K562 (cell line): ENCODE data around the gene TANGO6. TPM values are rescaled to one million over a fixed set of nuclear protein-coding genes. Genes with fewer than 3 reads are reported as not detected.

ENCODE experiments used
- ARID1B ChIP-seq: fragments of 450-650 bp; IDR thresholded peaks from 2 replicates; pipeline ENCODE4 v1.6.1; 2016; ENCODE audit warnings: antibody characterized with exemption, mild to moderate bottlenecking, inconsistent platforms
- CCAR2 ChIP-seq: fragments of 200-400 bp; formaldehyde crosslinking; IDR thresholded peaks from 2 replicates; pipeline ENCODE4 v1.6.1; 2017; ENCODE audit warnings: mild to moderate bottlenecking, low read depth, low read length
- EWSR1 ChIP-seq: fragments of 450-650 bp; IDR thresholded peaks from 2 replicates; pipeline ENCODE4 v1.6.1; 2018; ENCODE audit warnings: borderline replicate concordance, mild to moderate bottlenecking, low read depth, moderate library complexity; ENCODE audit not compliant: partially characterized antibody
- JUND ChIP-seq, 2 experiments: IDR thresholded peaks; 2 replicates in 1 of 2; 3 replicates in 1 of 2; pipeline ENCODE4 v1.6.1; 2011; ENCODE audit warnings: borderline replicate concordance in 2 of 2, low read depth in 2 of 2, low read length in 2 of 2, improper control_type of control experiment in 1 of 2, missing biosample characterization in 1 of 2, missing genetic modification characterization in 1 of 2, missing genetic modification reagents in 1 of 2
- KLF16 ChIP-seq: IDR thresholded peaks from 2 replicates; pipeline ENCODE4 v1.6.1; 2016; ENCODE audit warnings: antibody characterized with exemption
- LARP7 ChIP-seq: fragments of 450-650 bp; IDR thresholded peaks from 2 replicates; pipeline ENCODE4 v1.6.1; 2016
- NCOA6 ChIP-seq: fragments of 450-650 bp; IDR thresholded peaks from 2 replicates; pipeline ENCODE4 v1.6.1; 2017; ENCODE audit warnings: mild to moderate bottlenecking
- PCBP1 ChIP-seq: fragments of 200-400 bp; formaldehyde crosslinking; IDR thresholded peaks from 2 replicates; pipeline ENCODE4 v1.6.1; 2018; ENCODE audit warnings: mild to moderate bottlenecking, low read depth, low read length; ENCODE audit not compliant: poor library complexity, severe bottlenecking
- RB1 ChIP-seq: fragments of 450-650 bp; IDR thresholded peaks from 2 replicates; pipeline ENCODE4 v1.6.1; 2017; ENCODE audit warnings: low read depth, mild to moderate bottlenecking
- RFX5 ChIP-seq: IDR thresholded peaks from 2 replicates; pipeline ENCODE4 v1.6.1; 2011; ENCODE audit warnings: low read depth, mild to moderate bottlenecking, improper control_type of control experiment, low read length
- SMARCA4 ChIP-seq: fragments of 450-650 bp; IDR thresholded peaks from 2 replicates; pipeline ENCODE4 v1.6.1; 2016
- SP2 ChIP-seq: IDR thresholded peaks from 2 replicates; pipeline ENCODE4 v1.6.1; 2011; ENCODE audit warnings: mild to moderate bottlenecking, low read depth, low read length, moderate library complexity; ENCODE audit not compliant: poor library complexity, severe bottlenecking; ENCODE audit errors: extremely low read depth
- ZBTB34 ChIP-seq: fragments of 250-450 bp; sonication (Bioruptor Pico); IDR thresholded peaks from 2 replicates; pipeline ENCODE4 v1.8.0; 2021; ENCODE audit warnings: mild to moderate bottlenecking, moderate library complexity
- ZNF224 ChIP-seq: sonication (generic); formaldehyde crosslinking; IDR thresholded peaks from 2 replicates; pipeline ENCODE4 v1.8.0; 2022; ENCODE audit warnings: mild to moderate bottlenecking, missing genetic modification reagents
- ZNF592 ChIP-seq: fragments of 450-650 bp; IDR thresholded peaks from 2 replicates; pipeline ENCODE4 v1.6.1; 2017; ENCODE audit warnings: antibody characterized with exemption, mild to moderate bottlenecking
- polyA plus RNA-seq, 8 experiments: library from polyadenylated mRNA; depleted of rRNA in 4 of 8; stranded (reverse) in 5 of 8; unstranded in 3 of 8; fragments of >200 nt; fragmentation: Nextera tagmentation in 2 of 8; fragmentation: Illumina TruSeq in 1 of 8; extraction: Ambion mirVana in 2 of 8; extraction: Trizol in 1 of 8; gene quantifications; 2 replicates each; pipeline versions ENCODE4 v1.2.1 to v1.2.3, GENCODE V29; 2011 to 2014; ENCODE audit warnings: inconsistent platforms in 1 of 8, missing spikeins in 1 of 8
- total RNA-seq, 7 experiments: library from RNA; depleted of rRNA in 6 of 7; stranded (reverse); fragments of >200 nt in 6 of 7; fragmentation: Illumina TruSeq in 2 of 7; extraction: Trizol in 2 of 7; gene quantifications; 2 replicates each; pipeline versions ENCODE4 v1.2.1 to v1.2.3, GENCODE V29; 2011 to 2021; ENCODE audit warnings: low replicate concordance in 1 of 7

Gene TANGO6
- total and polyA plus RNA-seq, 9 of the 15 experiments (the other 6 are each of a cell fraction or from before 2014, with no cell fraction given), result 1.6 to 15.2 (median 9.6) TPM

- TF ChIP-seq ZBTB34 (CRISPR knock-in tag), result no peak
- peak; percentile 99 for TF ChIP-seq JUND (IDR thresholded peaks at IDR 0.05; ENCODE audit: borderline replicate concordance, low read depth, low read length)
- TF ChIP-seq JUND (tag; IDR thresholded peaks at IDR 0.05; ENCODE audit: borderline replicate concordance, low read depth, low read length), result peak; percentile 97; the same call in 2 of the 3 replicates
- TF ChIP-seq SP2, result no peak
- TF ChIP-seq LARP7, result no peak
- TF ChIP-seq KLF16, result peak; percentile 43; the same call in 1 of the 2 replicates
- TF ChIP-seq CCAR2, result no peak
- TF ChIP-seq SMARCA4, result peak; percentile 89
- TF ChIP-seq RB1, result no peak
- no peak for TF ChIP-seq NCOA6
- TF ChIP-seq ARID1B, result peak; percentile 93
- no peak for TF ChIP-seq EWSR1
- no peak for TF ChIP-seq ZNF224 (CRISPR knock-in tag)
- TF ChIP-seq PCBP1, result no peak
- TF ChIP-seq RFX5, result no peak
- TF ChIP-seq ZNF592, result no peak
Observed at GRCh38 chr16:69089091-69089910, 246.0 kb downstream of the TANGO6 start (continued).
